Measurements from ENCODE around the gene ABCA4. TPM values are rescaled to one million over a fixed set of nuclear protein-coding genes. Genes with fewer than 3 reads are reported as not detected.
"Not testable (repeated sequence)": the region's sequence is repeated elsewhere in the genome, so short reads cannot be mapped to it uniquely, and the experiment has no call there.

The ABCA4 gene
- total RNA-seq, 2 experiments from 2014 or later = not detected

DNA sequence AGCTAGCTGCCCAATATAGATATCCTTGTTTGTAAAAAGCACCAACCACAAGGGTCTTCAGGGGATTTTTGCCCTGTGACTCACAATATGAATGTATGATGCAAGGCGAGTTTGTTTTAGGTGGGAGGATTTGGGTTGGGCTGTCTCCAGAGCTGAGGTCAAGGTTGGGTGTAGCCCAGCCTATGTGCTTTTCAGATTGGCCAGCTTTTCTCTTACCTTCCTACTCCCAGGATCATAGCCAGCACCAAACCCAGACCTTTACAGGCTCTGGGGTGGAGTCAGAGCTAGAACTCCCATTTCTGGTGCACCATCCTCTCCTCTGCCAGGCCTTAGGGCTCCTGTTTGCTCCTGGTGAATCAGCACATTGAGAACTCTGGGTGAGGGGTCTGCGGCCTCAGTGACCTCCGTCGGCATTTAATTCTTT is 156.2 kb downstream of the ABCA4 start:
- CTCF ChIA-PET = no interaction called here

DNA sequence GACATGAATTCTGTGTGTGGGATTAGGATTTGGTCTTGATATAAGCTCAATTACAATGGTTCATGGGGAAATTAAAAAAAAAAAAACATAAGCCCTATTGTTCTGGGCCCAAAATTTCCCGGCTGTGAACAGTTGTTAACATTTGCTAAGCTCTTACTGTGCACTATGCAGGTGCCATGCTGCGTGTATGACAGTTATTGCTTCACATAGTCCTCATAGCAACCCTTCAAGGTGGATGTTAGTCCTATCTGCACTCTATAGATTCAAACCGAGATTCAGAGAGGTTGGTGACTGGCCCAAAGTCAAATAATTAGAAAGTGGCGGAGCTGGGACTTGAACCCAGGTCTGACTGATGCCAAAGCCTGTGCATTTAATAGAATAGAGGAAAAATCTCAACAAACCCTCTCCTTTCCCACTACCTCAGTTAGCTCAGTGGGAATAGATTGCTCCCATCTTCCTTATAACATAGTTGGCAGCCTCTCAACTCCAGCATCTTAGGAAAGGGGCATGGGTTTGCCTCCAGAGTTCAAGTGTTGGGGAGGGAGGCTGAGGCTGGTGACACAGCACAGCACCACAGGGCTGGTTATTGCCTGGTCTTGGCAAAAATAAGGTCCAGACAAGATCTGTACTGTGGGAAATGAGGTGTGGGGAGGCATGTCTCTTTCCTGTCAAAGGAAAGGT is 156.7 kb downstream of the ABCA4 start:
- ChIA-PET POLR2A (no interaction called here), CTCF (no interaction called here)

More for the DNA sequence above, 156.2 kb downstream of the ABCA4 start:
- POLR2A ChIA-PET = no interaction called here

DNA sequence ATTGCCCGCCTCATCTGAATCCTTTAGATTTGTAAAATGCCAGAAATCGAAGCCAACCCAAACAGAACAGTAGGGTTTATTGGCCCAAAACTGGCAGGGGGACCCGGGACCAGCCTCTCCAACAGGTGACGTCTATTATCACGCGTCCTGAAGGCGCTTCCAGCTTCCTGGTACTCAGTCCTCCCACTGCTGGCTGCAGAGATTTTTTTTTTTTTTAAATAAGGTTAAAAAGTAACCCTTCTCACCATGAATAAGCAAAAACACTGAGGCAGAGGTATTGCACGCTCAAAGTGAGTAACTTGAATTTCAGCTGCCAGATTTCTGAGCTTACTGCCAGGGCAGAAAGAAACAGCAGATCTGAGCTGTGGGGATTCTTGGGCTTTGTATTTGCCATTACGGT is 157.4 kb downstream of the ABCA4 start:
- CTCF ChIA-PET = no interaction called here
- POLR2A ChIA-PET = no interaction called here

GRCh38 chr1:93961906-93962305 is 159.0 kb downstream of the ABCA4 start:
- ChIA-PET CTCF (no interaction called here), POLR2A (no interaction called here)

DNA sequence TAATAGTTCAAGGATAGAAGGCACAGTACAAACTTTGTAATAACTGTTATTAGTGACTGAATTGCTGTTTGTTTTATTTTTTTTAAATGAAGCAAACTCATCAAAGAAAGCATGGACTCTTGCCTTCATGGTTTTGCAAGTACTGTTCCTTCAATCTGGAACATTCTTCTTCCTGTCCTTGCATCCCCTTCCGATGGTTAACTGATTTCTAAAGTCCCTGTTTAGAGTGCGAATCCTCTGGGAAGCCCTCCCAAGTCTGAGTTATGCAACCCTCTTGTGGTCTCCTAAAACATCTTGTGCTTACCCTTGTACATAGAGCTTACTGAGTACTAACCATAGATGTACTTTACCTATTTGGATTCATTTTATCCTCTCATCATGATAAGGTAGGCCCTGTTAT is 159.5 kb downstream of the ABCA4 start:
- CTCF ChIA-PET = no interaction called here
- POLR2A ChIA-PET = no interaction called here

GRCh38 chr1:93960641-93961147 is 160.3 kb downstream of the ABCA4 start:
- ChIA-PET CTCF (no interaction called here), POLR2A (no interaction called here)

DNA sequence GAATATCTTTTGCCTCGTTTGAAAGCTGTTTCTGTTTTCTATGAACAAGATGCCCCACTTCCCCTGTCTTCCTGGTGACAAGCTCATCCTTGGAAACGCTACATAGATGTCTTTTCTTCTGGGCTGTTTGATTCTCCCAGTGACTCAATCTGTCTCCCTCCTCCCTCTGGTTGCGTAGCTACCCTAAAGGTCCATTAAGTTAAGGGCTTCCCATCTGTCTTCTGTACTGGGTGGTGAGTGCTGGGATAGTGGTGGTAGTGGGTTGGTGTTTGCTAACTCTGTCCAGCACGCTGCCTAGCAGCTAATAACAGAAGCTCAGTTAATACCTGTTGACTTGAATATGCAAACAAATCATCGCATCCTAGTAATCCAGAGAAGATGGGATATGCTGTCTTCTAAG is 161.5 kb downstream of the ABCA4 start:
- POLR2A ChIA-PET = no interaction called here

DNA sequence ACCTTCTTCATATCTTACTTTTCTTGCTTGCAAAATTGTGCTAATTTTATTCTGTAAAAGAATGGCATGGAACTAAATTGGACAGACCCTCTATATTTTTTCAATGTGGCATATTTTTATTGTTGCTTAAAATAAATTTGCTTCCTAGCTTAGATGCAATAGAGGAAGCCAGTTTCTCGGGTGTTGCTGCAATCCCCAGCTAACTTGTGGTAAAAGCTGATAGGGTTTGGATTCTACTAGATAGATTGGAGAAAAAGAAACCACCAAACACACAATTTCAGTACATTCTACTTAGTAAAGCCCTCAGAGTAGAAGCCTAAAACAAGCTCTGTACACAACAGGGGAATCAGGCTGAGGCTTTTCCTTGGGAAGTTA is 162.2 kb downstream of the ABCA4 start:
- ChIA-PET POLR2A (no interaction called here), CTCF (interaction anchor here (0.6 kb wide), 1 partner anchor 252 kb away, joined by 3 read pairs; no protein-coding TSS in a partner anchor)

More for the DNA sequence above, 161.5 kb downstream of the ABCA4 start:
- CTCF ChIA-PET = interaction anchor here (0.6 kb wide), 1 partner anchor 252 kb away, joined by 3 read pairs; no protein-coding TSS in a partner anchor

GRCh38 chr1:93958032-93958725 is 162.8 kb downstream of the ABCA4 start:
- ChIA-PET POLR2A (no interaction called here), CTCF (no interaction called here)

DNA sequence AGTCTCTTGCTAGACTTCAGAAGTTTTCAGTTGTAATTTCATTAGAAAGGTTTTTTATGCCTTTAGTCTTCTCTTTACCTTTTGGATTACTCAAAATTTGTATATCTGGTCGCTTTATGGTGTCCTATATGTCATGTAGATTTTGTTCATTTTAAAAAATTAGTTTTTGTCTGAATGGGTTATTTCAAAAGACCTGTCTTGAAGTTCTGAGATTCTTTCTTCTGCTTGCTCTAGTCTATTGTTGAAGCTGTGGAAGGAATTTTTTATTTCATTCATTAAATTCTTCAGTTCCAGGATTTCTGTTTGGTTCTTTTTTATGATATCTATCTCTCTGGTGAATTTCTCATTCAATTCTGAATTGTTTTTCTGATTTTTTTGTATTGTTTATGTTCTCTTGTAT is 165.2 kb downstream of the ABCA4 start:
- ChIA-PET POLR2A (no interaction called here), CTCF (no interaction called here)

DNA sequence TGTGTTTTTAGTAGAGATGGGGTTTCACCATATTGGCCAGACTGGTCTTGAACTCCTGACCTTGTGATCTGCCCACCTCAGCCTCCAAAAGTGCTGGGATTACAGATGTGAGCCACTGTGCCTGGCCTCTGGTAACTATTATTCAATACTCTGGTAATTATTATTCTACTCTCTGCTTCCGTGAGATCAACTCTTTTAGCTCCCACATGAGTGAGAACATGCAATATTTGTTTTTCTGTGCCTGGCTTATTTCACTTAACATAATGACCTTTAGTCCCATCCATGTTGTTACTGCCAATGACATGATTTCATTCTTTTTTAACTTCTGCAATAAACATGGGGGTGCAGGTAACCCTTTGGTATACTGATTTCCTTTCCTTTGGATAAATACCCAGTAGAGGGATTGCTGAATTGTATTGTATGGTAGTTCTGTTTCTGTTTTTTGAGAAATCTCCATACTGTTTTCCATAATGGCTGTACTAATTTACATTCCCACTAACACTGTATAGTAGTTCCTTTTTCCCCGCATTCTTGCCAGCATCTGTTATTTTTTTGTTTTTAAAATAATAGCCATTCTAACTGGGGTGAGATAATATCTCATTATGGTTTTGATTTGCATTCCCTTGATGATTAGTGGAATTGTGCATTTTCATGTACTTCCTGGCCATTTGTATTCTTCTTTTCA is 173.8 kb downstream of the ABCA4 start:
- CTCF ChIA-PET, POLR2A ChIA-PET: not testable (repeated sequence)

Other genes with a start within 250 kb of the ABCA4 start
- 100 to 1,000 TPM; 107 to 108 TPM for gene DNTTIP2, start 241.9 kb downstream of the ABCA4 start, total RNA-seq
- gene GCLM, start 211.7 kb downstream of the ABCA4 start, total RNA-seq = 10 to 100 TPM; 19.6 to 21.2 TPM
- gene ARHGAP29, start 116.4 kb upstream of the ABCA4 start, total RNA-seq = not detected

All from activated CD8-positive, alpha-beta memory T cell treated with anti-CD3 and anti-CD28 coated beads for 36 hours (primary cell).